ENCODE data around the gene RFT1.

Gene RFT1

DNA sequence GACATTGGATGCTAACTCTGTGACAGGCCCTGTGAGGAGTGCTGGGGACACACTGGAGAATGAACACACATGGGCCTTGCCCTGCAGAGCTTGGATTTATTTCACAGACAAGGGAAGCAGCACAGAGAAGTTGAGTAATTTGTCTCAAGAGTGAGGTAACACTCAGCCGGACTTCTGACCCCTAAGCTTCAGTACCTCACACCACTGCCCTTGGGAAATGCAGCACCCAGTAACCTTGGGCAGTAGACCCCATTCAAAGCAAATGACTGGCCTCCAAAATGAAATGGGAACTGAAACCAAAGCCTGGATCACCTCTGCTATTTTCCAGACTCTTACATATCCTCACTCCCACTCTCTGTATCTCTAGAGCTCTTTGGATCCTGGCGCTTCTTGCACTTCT lies 37.3 kb downstream of the RFT1 start:
- DNase-seq (ENCODE audit: low read depth in 1 of 2, low spot score in 1 of 2) = no peak

DNA sequence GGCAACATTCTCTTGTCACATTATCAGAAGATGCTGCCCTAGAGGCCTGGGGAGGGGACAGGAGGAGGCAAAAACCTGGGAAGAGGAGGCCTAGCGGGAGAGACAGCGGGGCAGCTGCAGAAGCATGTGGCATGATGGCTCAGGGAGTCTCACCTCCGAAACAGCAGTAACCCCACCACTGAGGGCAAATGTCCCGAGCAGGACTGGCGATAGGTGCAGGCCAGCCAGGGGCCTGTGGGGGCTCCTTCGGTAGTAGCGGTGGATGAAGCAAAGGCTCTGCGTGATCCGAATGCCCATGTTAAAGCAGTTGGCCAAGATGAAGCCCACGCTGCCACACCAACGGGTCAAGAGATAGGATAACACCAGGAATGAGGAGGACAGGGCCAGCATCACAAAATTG lies 38.0 kb downstream of the RFT1 start:
- no peak for DNase-seq (ENCODE audit: low read depth in 1 of 2, low spot score in 1 of 2)

- DNase-seq (ENCODE audit: low read depth in 1 of 2, low spot score in 1 of 2) = no peak
Observed at GRCh38 chr3:53091011-53091410, 39.2 kb downstream of the RFT1 start.

DNA sequence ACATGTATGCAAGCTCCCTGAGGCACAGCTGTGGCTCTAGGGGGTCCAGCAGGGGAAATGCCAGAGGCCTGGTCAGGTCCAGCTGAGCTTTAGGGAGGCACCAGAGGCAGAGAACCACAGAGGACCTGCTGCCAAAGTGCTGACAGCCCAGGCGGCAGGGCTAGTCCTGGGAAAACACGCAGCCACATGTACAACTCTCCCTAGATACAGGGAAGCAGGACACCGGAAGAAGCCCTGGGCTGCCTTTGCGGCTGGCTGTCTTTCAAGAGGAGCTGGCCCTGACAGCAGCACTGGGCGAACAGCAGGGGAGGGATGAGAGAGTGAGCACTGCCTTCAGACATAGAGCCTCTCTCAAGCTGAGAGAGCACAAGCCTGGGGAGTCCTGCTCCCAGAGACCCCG lies 40.7 kb downstream of the RFT1 start:
- DNase-seq (ENCODE audit: low read depth in 1 of 2, low spot score in 1 of 2) = no peak

GRCh38 chr3:53085476-53085875 lies 44.8 kb downstream of the RFT1 start:
- no peak for DNase-seq (ENCODE audit: low read depth in 1 of 2, low spot score in 1 of 2)

- DNase-seq (ENCODE audit: low read depth in 1 of 2, low spot score in 1 of 2) = no peak
Observed at GRCh38 chr3:53084310-53085001, 45.8 kb downstream of the RFT1 start.

DNA sequence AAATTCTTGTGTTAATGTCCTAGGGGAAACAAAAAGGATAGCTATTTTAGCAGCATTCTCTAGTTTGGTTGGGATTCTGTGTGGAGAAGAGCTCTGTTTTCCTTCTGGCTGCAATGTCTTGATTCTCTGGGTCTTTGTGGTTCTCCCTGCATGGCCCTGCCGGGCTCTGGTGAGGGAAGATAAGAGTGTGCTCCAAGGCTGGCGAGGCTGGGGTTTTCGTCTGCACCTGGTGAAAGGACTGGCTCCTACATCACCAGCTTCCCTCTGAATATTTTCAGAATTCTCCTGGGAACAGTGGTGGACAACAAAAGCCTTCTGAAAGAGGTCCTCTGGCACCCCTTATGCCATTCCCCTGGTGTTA lies 46.3 kb downstream of the RFT1 start:
- DNase-seq (ENCODE audit: low read depth in 1 of 2, low spot score in 1 of 2) = no peak

- no peak for DNase-seq (ENCODE audit: low read depth in 1 of 2, low spot score in 1 of 2)
Observed at GRCh38 chr3:53083521-53083920, 46.7 kb downstream of the RFT1 start.

GRCh38 chr3:53082736-53083135 lies 47.5 kb downstream of the RFT1 start:
- DNase-seq (ENCODE audit: low read depth in 1 of 2, low spot score in 1 of 2) = no peak

- no peak for DNase-seq (ENCODE audit: low read depth in 1 of 2, low spot score in 1 of 2)
Observed at GRCh38 chr3:53081318-53081717, 48.9 kb downstream of the RFT1 start.

DNA sequence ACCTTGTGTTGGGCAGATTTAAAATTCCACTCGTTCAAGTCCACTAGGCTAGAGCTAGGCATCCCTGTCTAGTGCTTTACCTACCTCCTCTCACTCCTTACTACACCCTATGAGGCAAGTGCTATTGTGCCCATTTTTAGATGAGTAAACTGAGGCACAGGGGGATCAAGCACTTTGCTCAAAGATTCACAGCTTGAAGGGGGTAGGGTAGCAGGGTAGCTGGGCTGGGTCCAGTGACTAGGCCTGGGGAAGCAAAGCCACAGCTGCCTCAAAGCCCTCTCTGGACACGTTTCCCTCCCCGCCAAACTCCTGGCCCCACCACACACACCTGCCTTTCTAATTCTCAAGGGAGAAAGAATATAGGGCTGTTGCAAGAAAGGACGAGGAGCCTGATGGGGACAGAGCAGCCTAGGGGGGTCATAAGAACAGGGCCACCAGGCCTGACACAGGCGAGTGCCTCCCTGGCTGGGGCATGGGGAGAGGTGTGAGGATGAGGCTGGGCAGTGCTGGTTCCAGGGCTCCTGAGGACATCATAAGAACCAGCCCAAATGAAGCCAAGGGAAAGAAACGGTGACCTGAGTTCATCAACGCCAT lies 49.5 kb downstream of the RFT1 start:
- no peak for DNase-seq (ENCODE audit: low read depth in 1 of 2, low spot score in 1 of 2)

DNA sequence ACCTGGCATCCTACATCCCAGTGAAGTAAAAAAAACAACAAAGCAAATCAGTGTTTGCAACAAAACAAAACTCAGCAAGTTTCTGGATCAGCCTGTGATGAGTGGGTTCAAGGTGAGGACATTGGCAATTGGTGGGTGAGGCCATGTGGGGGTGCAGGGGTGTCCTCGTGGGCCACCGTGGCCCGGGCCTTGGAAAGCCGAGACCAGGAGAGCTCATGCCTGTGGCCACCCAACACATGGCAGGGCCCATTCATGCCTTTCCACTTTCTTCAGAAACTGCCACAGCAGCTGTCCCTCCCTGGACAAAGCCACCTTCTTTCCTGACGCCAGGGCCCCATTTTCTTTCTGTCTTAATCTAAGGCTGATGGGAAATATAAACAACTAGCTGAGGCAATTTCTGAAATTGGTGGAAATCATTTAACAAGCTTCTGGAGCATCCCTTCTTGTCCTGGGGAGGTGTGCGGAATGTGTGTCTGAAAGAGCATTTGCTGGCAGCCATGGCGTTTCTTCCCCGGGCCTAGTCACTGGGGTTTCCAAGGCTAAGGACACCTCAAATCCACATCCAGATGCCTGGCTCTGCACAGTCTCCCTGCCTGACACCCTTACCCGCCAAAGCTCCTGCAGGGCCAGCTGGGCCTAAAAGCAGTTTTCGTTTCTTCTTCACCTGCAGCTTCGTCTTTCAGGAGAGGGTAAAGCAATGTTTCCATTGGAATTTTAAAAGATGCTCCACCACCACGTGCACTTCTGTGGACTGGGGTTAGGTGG lies 50.3 kb downstream of the RFT1 start:
- DNase-seq (ENCODE audit: low read depth in 1 of 2, low spot score in 1 of 2) = no peak

- DNase-seq (ENCODE audit: low read depth in 1 of 2, low spot score in 1 of 2) = no peak
Observed at GRCh38 chr3:53079147-53079546, 51.1 kb downstream of the RFT1 start.

DNA sequence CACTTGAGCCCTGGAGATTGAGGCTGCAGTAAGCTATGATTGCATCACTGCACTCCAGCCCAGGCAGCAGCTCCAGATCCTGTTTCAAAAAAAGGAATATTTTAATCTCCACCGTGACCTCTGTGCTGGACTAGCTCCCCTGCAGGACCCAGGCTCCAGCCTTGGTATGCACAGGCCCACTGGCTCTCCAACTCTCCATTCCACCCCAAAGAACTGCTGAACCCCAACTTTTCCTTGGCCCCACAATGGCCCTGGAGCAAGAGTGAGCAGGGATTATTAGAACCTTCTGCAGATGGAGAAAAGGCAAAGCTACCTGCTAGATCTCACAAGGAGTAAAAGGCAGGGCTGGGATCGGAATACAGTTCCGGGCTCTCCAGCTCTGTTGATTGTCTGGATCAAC lies 51.6 kb downstream of the RFT1 start:
- no peak for DNase-seq (ENCODE audit: low read depth in 1 of 2, low spot score in 1 of 2)

GRCh38 chr3:53077476-53078220 lies 52.6 kb downstream of the RFT1 start:
- DNase-seq (ENCODE audit: low read depth in 1 of 2, low spot score in 1 of 2) = no peak

GRCh38 chr3:53075743-53076140 lies 54.5 kb downstream of the RFT1 start:
- no peak for DNase-seq (ENCODE audit: low read depth in 1 of 2, low spot score in 1 of 2)

GRCh38 chr3:53074761-53075742 lies 55.2 kb downstream of the RFT1 start:
- no peak for DNase-seq (ENCODE audit: low read depth in 1 of 2, low spot score in 1 of 2)

- DNase-seq (ENCODE audit: low read depth in 1 of 2, low spot score in 1 of 2) = no peak
Observed at GRCh38 chr3:53074366-53074696, 55.9 kb downstream of the RFT1 start.

- DNase-seq (ENCODE audit: low read depth in 1 of 2, low spot score in 1 of 2) = no peak
Observed at GRCh38 chr3:53073553-53074365, 56.5 kb downstream of the RFT1 start.
